HepG2 (cell line): Measurements from ENCODE around the gene GAS2L2. TPM values are rescaled to one million over a fixed set of nuclear protein-coding genes. Genes with fewer than 3 reads are reported as not detected.

Source experiments
- ATAC-seq: fragments of 200-7000 bp; cut with Tn5 transposase; 3 replicates; pipeline ENCODE4 v1.9.1; 2020; ENCODE audit warnings: mild to moderate bottlenecking, moderate library complexity
- BruUV-seq: library from RNA; stranded (reverse); fragments of 400-500 nt; replicated peaks from 2 replicates; lab custom pipeline; 2021; lab: Mats Ljungman, UMichigan
- CTCF ChIA-PET: fragments of 300-600 bp; formaldehyde crosslinking; extraction: SDS; loops from one replicate; lab custom pipeline; 2021; ENCODE audit warnings: low total read pairs, inconsistent platforms, low intra/inter-chr PET ratio; lab: Yijun Ruan, JAX
- POLR2A ChIA-PET: fragments of 350-600 bp; sonication (Branson Sonifier 250); formaldehyde crosslinking; loops from one replicate; lab custom pipeline; 2020; ENCODE audit warnings: antibody characterized with exemption, inconsistent platforms; lab: Yijun Ruan, JAX
- DNase-seq: peaks from one replicate; pipeline ENCODE4 v3.0.0-alpha.2; 2015; ENCODE audit warnings: low spot score
- FAIRE-seq: peaks from 3 replicates; lab custom pipeline; 2011; peaks lifted over from hg19 to GRCh38; lab: Jason Lieb, UNC
- H2AFZ ChIP-seq: one replicate; pipeline ENCODE4 v1.6.1; 2011; ENCODE audit warnings: low read length, inconsistent platforms
- H3K27ac ChIP-seq: fragments of 300-600 bp; 3 replicates; pipeline ENCODE4 v1.8.0; 2011; ENCODE audit warnings: mixed run types, mild to moderate bottlenecking, mixed read lengths, low read length, inconsistent platforms; ENCODE audit not compliant: insufficient read depth; ENCODE audit errors: extremely low read length
- H3K27me3 ChIP-seq, 2 experiments: fragments of 200-600 bp in 1 of 2; 2 replicates in 1 of 2; 3 replicates in 1 of 2; pipeline versions ENCODE4 v1.6.0 to v1.8.0; 2011; ENCODE audit warnings: low read length in 2 of 2, mild to moderate bottlenecking in 2 of 2, moderate library complexity in 2 of 2, inconsistent platforms in 1 of 2; ENCODE audit not compliant: insufficient read depth in 2 of 2, control insufficient read depth in 1 of 2
- H3K36me3 ChIP-seq, 2 experiments: fragments of 200-600 bp in 1 of 2; replicated peaks in 1 of 2; 2 replicates in 1 of 2; 3 replicates in 1 of 2; pipeline versions ENCODE4 v1.5.1 to v1.8.0; 2011; ENCODE audit warnings: low read length in 2 of 2, inconsistent platforms in 1 of 2; ENCODE audit not compliant: insufficient read depth in 2 of 2, control insufficient read depth in 1 of 2
- H3K4me1 ChIP-seq: 2 replicates; pipeline ENCODE4 v1.5.1; 2012; ENCODE audit warnings: low read length, inconsistent platforms; ENCODE audit not compliant: insufficient read depth
- H3K4me2 ChIP-seq: 2 replicates; pipeline ENCODE4 v1.6.0; 2011; ENCODE audit warnings: low read depth, low read length, inconsistent platforms
- H3K4me3 ChIP-seq, 3 experiments: fragments of 200-600 bp in 1 of 3; sonication (generic), shearing (Covaris generic) in 1 of 3; replicated peaks in 1 of 3; 2 replicates each; pipeline ENCODE4 v1.5.1; 2011 to 2016; ENCODE audit warnings: low read length in 3 of 3, inconsistent platforms in 2 of 3, low read depth in 2 of 3, mild to moderate bottlenecking in 2 of 3, control low read depth in 1 of 3, mixed read lengths in 1 of 3; ENCODE audit not compliant: insufficient read depth in 1 of 3
- H3K79me2 ChIP-seq: one replicate; pipeline ENCODE4 v1.6.1; 2011; ENCODE audit warnings: low read length, inconsistent platforms; ENCODE audit not compliant: insufficient read depth
- H3K9ac ChIP-seq: 2 replicates; pipeline ENCODE4 v1.6.0; 2011; ENCODE audit warnings: mild to moderate bottlenecking, low read depth, low read length, inconsistent platforms; ENCODE audit not compliant: insufficient read depth
- H3K9me3 ChIP-seq: 2 replicates; pipeline ENCODE4 v1.5.1; 2012; ENCODE audit warnings: mild to moderate bottlenecking, low read length
- H4K20me1 ChIP-seq: 2 replicates; pipeline ENCODE4 v1.6.0; 2011; ENCODE audit warnings: inconsistent platforms, mild to moderate bottlenecking, low read length, moderate library complexity; ENCODE audit not compliant: insufficient read depth
- KDM2A ChIP-seq: sonication (generic); formaldehyde crosslinking; IDR thresholded peaks from 2 replicates; pipeline ENCODE4 v1.4.0; 2020; ENCODE audit warnings: low read depth, missing genetic modification reagents, borderline replicate concordance
- SIX1 ChIP-seq: sonication (generic); formaldehyde crosslinking; IDR thresholded peaks from 2 replicates; pipeline ENCODE4 v1.4.0; 2020; ENCODE audit warnings: missing genetic modification reagents, borderline replicate concordance
- WGBS: methylation state at CpG from one replicate; pipeline ENCODE4 v1.1.6; 2017; ENCODE audit warnings: low lambda C conversion rate; 5-methylcytosine and 5-hydroxymethylcytosine counted together
- in situ Hi-C: cut with HindIII; loops from 2 replicates; pipeline ENCODE4 v1.10.0; 2017; ENCODE audit warnings: low pct_unique_long_range_greater_than_20kb; ENCODE audit not compliant: extremely low pct_ligation_motif_present
- intact Hi-C: fragments of 100-400 bp; cut with micrococcal nuclease; formaldehyde crosslinking; loops from one replicate; pipeline ENCODE4 v1.10.0; 2022; ENCODE audit not compliant: unreplicated experiment
- polyA plus RNA-seq, 8 experiments: library from polyadenylated mRNA; depleted of rRNA in 3 of 8; stranded (reverse) in 7 of 8; unstranded in 1 of 8; fragments of >200 nt; fragmentation: Illumina TruSeq in 4 of 8; extraction: Trizol in 4 of 8; gene quantifications; 2 replicates each; pipeline versions ENCODE4 v1.2.1 to v1.2.3, GENCODE V29; 2011 to 2016; ENCODE audit warnings: low read depth in 4 of 8, missing spikeins in 1 of 8, mixed read lengths in 1 of 8; ENCODE audit not compliant: insufficient read depth in 1 of 8
- total RNA-seq, 5 experiments: library from RNA; depleted of rRNA; stranded (reverse); fragments of >200 nt; fragmentation: Illumina TruSeq; extraction: Trizol; gene quantifications; 2 replicates each; pipeline ENCODE4 v1.2.3, GENCODE V29; 2016; ENCODE audit warnings: low read depth in 1 of 5
- TF ChIP-seq, protein P1 (sequence below): sonication (generic); formaldehyde crosslinking; IDR thresholded peaks from 2 replicates; pipeline ENCODE4 v1.4.0; 2020; ENCODE audit warnings: missing genetic modification reagents

GAS2L2 gene
- total and polyA plus RNA-seq, 2 of the 13 experiments (the other 11 are each of a cell fraction or from before 2014, with no cell fraction given) = not detected

DNA sequence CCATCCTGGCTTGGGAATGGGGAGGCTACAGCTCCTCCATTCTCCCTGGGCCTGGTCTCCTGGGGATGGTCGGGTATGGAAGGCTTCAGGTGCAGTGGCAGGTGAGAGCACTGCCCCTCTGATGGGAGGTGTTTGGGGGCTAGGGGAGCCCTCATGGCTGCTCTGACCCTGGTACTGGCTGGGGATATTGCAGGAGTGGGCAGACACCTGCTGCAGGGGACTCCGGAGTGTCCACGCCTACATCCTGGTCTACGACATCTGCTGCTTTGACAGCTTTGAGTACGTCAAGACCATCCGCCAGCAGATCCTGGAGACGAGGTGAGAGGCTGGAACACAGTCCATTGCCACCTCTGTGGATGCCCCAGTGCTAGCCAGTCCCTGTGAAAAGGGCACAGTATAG lies 12.8 kb downstream of the GAS2L2 start:
- no TSS peak for BruUV-seq
- TF ChIP-seq, protein P1, sequence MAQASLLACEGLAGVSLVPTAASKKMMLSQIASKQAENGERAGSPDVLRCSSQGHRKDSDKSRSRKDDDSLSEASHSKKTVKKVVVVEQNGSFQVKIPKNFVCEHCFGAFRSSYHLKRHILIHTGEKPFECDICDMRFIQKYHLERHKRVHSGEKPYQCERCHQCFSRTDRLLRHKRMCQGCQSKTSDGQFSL (CRISPR knock-in tag) = no peak
- TF ChIP-seq KDM2A = 0 out of 2 replicates have a peak, but pooled peaks have one; percentile 7
- Histone ChIP-seq H3K4me3 (no peak overlapping the region), H3K27me3 (0 out of 5 replicates have a peak, but pooled peaks cover 0 to 9% of the 10 kb centered on the region in 2 experiments), H3K4me1 (no peaks in the 10 kb centered on the region), H3K36me3 (no peaks in the 10 kb centered on the region), H4K20me1 (no peaks in the 10 kb centered on the region), H3K4me2 (no peak overlapping the region), H3K27ac (no peak overlapping the region), H2AFZ (no peak overlapping the region), H3K9ac (no peak overlapping the region), H3K9me3 (no peaks in the 10 kb centered on the region), H3K79me2 (no peaks in the 10 kb centered on the region)
- POLR2A ChIA-PET = no interaction called here
- FAIRE-seq (no peak), DNase-seq (no peak), ATAC-seq (no peak)
- in situ Hi-C loops (loop anchor here (10.0 to 25.0 kb wide), 2 partner anchors 185 to 428 kb away; no protein-coding TSS in a partner anchor), intact Hi-C loops (no loop called here)
- no CpG with 5 or more reads among the region's 7 CpGs for WGBS
- CTCF ChIA-PET = no interaction called here

DNA sequence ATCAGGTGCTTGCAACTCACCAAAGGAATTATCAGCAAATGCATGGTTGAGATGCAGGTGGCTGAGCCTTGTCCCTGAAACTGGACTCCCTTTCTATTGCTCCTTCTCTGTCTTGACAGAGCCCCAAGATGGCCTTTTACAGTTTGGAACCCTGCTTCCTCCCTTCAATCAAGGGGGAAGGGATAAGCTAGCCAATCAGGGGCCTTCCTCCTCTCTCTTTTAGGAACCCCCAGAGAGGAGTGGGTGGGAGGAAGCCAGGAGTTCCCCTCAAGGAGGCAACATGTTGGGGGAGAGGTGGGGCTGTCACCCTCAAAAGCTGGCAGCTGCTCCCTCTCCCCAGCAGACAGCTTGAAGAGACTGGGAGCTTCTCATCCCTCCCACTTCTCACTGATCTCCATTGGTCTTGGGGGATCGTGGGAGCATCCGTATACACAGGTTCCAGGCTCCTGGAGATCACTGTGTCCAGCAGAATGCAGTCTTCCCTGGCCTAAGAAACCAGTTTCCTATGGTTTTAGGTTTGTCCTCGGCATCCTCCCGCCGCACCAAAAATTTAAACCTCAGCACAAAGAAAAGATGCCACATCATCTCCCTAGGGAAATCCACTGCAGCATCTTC lies 14.4 kb downstream of the GAS2L2 start:
- H3K4me3 ChIP-seq = no peak overlapping the region
- H3K9ac ChIP-seq = no peak overlapping the region
- ChIA-PET POLR2A (no interaction called here), CTCF (no interaction called here)
- WGBS = 46% methylated on average over 5 of the region's 5 CpGs
- H3K27me3 ChIP-seq = no peaks in the 10 kb centered on the region
- no peak overlapping the region for H3K27ac ChIP-seq
- no peaks in the 10 kb centered on the region for H3K36me3 ChIP-seq
- ATAC-seq (no peak), DNase-seq (no peak), FAIRE-seq (no peak)
- no peaks in the 10 kb centered on the region for H3K4me1 ChIP-seq
- in situ Hi-C loops (loop anchor here (25.0 kb wide), 1 partner anchor 426 kb away; no protein-coding TSS in a partner anchor), intact Hi-C loops (no loop called here)
- no peak overlapping the region for H3K4me2 ChIP-seq
- no peak overlapping the region for H2AFZ ChIP-seq
- BruUV-seq = no TSS peak
- H4K20me1 ChIP-seq = no peaks in the 10 kb centered on the region
- TF ChIP-seq SIX1 (CRISPR knock-in tag) = no peak
- no peaks in the 10 kb centered on the region for H3K9me3 ChIP-seq
- no peaks in the 10 kb centered on the region for H3K79me2 ChIP-seq
